B cell (primary cell): ENCODE data around the gene MYO10.

Experiments
- EZH2 ChIP-seq: IDR thresholded peaks from 2 replicates; pipeline ENCODE4 v1.6.1; 2012; ENCODE audit warnings: borderline replicate concordance, low read depth, mild to moderate bottlenecking, moderate library complexity, low read length; ENCODE audit not compliant: insufficient read depth, poor library complexity, severe bottlenecking
- TF ChIP-seq, protein P1 (sequence below): fragments of 200-600 bp; IDR thresholded peaks from one replicate; pipeline ENCODE4 v1.8.0; 2022; ENCODE audit warnings: antibody characterized with exemption, mild to moderate bottlenecking

- TF ChIP-seq, protein P1, sequence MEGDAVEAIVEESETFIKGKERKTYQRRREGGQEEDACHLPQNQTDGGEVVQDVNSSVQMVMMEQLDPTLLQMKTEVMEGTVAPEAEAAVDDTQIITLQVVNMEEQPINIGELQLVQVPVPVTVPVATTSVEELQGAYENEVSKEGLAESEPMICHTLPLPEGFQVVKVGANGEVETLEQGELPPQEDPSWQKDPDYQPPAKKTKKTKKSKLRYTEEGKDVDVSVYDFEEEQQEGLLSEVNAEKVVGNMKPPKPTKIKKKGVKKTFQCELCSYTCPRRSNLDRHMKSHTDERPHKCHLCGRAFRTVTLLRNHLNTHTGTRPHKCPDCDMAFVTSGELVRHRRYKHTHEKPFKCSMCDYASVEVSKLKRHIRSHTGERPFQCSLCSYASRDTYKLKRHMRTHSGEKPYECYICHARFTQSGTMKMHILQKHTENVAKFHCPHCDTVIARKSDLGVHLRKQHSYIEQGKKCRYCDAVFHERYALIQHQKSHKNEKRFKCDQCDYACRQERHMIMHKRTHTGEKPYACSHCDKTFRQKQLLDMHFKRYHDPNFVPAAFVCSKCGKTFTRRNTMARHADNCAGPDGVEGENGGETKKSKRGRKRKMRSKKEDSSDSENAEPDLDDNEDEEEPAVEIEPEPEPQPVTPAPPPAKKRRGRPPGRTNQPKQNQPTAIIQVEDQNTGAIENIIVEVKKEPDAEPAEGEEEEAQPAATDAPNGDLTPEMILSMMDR, result no peak
- no peak for TF ChIP-seq EZH2
Measured at GRCh38 chr5:16946725-16947124, 10.6 kb upstream of the MYO10 start.
